HG02798 (cell line): ENCODE data around the gene CD96.
"Not testable (repeated sequence)": the region's sequence is repeated elsewhere in the genome, so short reads cannot be mapped to it uniquely, and the experiment has no call there.

ENCODE experiments used
- ATAC-seq: cut with Tn5 transposase; IDR thresholded peaks from one replicate; pipeline ENCODE4 v1.9.1; 2021; ENCODE audit warnings: mild to moderate bottlenecking; ENCODE audit not compliant: unreplicated experiment, poor library complexity

The CD96 gene

DNA sequence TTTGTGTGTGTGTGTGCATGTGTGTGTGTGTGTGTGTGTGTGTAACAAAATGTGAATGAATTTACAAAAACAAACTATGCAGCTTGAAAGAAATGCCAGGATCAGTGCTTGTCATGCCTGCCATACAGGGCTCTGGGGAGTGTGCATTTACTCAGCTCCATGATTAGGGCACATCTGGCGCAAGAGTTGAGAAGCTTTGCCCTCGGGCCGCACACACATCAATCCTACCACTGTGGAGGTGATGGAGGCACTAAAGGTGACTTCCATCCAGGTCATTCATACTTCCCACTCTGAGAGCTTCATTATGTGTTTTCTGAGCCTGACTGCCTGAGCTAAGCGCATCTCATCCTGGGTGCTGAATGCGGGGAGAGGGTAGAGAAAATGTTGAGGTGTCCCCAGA, 125.2 kb downstream of the CD96 start:
- ATAC-seq: no peak

DNA sequence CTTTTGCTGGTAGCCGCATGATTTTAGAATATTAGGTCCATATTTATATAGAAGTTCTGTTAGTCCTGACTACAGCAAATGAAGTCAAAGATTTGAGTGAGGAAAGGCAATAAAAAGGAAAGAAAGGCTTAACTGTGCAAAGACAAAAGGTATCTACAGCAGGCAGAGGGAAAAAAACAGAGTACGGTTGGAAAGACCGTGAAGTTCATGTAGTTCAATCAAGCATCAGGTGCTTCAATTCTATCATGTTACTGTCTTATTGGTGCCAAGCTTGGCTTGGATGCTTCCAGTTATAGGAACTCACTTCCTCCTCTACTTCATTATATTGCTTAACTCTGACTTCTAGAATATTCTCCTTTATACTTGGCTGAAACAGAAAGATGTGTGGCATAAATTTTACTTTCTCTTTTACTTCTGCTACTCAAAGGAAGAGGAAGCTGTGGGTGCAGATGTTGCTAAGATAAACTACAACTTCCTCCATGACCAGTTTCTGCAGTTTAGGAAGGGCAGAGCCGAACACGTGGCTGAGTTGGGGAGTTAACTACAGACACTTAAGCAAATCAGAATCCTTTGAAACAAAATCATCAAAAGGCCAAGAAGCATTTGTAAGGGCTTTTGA, 125.7 kb downstream of the CD96 start:
- ATAC-seq: peak; percentile 99

DNA sequence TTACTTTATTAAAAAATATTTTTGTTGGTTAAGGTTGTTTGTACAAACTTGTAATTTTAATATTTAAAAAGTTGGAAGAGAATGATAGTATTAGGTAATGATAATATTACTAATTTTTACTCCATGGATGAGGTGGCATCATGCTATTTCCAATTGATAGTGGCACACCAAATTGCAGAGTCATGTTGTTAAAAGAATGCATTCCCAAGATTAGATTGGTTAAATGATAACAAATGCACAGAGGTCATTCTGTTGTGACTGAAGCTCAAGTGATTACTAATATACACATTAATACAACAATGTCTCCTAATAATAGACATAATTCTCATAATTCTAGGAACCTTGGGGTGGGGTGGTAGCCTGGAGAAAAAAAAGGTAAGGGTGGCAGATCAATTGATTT, 126.3 kb downstream of the CD96 start:
- no peak for ATAC-seq

DNA sequence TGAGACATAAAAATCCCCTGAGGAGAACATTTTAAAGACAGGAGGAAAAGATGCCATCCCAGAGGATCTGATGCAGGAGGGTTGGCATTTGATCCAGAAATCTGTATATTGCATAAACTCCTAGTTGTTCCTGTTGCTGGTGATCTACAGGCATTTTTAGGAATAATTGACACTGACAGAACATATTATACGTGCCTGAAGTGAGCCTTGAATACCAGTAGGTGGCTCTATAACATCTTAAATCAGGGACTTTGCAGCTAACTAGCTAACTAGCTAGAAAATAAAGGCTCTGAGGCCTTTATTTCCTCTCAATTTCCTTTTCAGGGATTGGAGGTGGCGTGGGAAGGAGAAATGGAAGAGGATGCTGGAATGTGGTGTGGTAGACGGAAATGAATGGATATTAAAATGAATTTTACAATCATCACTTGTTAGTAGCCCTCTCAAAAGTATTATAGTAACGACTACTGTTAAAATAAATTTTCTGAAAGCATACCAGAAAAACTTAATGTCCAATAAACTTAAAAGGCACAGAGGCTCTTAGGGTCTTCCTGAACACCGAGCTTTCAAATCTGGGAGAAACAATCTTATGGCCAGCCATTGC, 127.0 kb downstream of the CD96 start:
- ATAC-seq: peak; percentile 51

DNA sequence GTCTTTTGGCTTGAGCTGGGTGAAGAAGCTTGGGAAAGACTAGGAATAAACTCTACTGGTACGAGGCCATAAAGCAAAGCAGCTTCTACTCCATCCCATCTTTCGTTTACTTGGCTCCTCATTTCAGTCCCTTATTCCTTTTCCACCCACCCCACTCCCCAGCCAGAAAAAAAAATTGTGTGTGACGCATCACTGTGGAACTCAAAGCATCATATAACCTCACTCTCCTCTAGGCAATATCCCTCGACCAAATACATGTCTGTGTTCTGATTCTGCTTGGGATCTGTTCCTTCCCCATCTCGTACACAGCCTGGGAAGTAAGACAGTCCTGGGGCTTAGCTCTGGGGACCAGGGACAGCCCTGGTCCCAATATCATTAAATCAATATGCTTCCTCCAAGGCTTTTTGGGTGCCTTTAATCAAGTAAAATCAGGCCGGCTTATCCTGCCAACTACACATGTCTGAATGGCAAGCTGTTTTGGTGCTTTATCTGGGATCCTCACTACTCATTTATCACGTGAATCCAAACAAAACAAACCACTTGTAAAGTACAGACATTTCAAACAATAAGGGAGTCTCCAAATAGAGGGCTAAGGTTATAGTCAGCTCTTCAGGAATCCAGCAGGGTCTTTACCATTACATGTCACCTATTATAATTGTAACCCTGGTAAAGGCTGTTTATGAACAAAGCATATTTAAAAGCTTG, 128.1 kb downstream of the CD96 start:
- ATAC-seq: no peak

DNA sequence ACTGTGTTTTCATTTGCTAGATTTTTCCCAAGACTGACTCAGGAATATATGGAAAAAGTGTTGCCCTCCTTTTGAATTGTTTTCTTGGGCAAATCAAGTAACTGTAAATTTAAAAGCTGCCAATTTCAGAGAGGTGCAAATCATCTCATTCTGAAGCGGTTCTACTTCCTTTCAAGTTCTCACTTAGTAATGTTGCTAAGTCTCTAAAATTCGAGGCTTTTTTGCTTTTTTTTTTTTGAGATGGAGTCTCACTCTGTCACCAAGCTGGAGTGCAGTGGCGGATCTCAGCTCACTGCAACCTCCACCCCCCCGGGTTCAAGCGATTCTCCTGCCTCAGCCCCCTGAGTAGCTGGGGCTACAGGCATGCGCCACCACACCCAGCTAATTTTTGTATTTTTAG, 130.5 kb downstream of the CD96 start:
- not testable (repeated sequence) for ATAC-seq

DNA sequence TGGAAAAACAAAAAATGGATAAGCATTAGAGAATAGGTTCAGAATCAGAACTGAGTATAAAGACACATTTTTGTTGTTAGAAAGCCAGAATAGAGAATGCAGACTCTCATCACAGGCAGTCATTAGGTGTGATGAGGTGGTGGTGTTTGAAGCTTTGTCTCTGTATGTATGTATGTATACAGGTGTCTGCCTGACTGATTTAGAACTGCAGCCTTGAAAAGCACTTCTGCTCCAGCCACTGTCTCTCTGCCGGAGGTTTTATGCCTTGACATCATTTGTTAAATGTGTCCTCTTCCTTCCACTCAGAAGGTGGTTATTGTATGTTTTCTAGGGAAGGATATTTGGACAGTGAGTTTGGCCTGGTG, 133.8 kb downstream of the CD96 start:
- no peak for ATAC-seq

DNA sequence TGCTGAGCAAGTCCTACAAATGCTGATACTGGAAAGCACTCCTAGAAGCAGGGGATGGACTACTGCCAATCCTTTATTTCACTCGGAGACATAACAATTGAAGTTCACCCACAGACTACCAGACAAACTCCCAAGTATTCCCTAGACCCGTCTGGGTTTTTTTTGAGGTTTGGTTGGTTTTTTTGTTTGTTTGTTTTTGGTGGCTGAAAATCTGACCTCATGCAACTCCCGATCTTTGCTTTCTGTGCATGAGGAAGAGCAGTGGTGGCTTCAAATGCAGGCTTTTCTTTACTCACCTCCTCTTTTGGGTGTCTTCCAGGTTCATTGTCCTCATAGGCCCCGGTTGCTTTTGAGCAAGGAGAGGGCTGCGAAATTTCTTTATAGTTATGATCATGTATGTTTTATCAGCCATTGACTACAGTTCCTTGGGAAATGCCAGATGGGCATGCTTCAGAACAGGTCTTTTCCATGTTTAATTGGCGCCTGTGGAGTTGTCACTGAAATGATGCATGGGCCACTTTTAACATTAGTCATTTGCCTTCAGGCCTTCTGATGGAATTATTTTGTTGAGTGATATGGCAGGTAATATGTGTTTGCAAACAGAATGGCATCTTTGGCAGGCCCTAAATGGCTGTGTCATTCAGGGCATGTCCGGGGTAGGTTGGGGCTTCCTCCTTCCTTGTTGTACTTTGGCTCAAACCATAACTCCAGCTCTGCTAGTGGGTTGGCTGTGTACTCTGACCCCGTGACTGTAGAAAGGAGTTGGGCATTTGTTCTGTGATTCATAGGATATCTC, 134.4 kb downstream of the CD96 start:
- no peak for ATAC-seq

DNA sequence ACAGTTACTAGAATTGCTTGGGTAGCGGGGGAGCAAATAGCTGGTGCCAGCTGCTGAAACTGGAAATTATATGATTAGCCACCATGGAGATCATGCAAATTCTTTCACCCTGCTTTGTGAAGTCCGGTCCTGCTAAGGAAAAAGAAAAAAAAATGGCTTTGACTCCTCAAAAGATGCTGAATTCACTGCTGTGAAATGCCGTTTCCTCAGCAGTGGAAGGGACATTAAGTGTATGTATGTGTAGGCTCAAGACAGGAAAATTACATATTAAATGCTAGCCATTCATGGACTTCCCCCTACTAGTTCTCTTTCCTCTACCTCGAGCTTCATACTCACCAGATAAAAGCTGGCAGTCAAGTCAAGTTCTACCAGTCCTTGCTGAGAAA, 135.0 kb downstream of the CD96 start:
- ATAC-seq: no peak

DNA sequence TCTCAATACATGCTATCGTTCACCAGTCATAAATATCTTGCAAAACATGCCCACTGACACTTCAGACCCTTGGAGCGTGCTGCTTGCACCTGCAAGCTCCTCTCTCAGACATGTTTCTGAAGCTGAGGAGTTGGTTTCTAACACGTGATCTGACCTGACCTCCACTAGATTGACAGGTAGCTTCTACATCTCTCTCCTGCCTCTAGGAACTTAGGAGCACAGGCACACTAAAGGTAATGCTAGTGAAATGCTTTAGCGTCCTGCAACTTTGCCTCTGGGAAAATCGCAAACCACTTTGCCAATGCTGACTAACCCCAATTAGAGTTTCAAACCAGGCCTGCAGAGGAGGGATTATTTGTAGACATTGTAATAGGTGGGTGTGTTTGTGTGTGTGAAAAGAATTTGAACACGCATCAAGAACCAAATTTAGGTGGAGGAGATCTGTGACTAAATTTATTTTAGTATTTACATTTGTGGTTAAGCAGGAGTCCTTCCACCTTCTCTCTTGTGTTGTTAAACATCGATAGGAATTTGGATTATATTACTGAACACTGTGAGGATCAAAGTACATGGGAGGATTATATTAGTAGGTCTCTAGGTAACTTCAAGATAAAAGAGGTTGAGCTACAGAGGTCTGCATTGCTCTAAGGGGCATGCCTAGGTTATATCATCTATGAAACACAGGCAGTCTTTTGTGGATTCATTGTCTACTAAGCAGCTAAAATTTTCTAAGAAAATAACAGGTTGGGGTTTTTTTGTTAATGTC, 139.8 kb downstream of the CD96 start:
- peak; percentile 65 for ATAC-seq

DNA sequence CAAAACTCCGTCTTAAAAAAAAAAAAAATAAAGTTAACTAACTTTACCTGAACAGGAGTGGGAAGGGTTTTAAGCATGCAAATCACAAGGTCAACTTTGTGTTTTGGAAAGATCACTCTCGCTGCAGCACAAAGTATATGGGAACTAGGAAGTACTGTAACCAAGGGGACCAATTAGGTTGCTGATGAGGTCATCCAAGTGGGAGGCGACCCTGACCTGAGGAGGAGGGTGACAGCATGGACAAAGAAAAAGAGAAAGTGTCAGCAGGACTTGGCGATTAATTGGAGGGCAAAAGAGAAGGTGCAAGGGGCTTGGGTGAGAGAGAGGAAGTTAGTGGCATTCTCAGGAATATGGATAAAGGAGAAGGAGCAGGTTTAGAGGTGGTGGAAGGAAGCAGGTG, 142.6 kb downstream of the CD96 start:
- ATAC-seq: no peak

DNA sequence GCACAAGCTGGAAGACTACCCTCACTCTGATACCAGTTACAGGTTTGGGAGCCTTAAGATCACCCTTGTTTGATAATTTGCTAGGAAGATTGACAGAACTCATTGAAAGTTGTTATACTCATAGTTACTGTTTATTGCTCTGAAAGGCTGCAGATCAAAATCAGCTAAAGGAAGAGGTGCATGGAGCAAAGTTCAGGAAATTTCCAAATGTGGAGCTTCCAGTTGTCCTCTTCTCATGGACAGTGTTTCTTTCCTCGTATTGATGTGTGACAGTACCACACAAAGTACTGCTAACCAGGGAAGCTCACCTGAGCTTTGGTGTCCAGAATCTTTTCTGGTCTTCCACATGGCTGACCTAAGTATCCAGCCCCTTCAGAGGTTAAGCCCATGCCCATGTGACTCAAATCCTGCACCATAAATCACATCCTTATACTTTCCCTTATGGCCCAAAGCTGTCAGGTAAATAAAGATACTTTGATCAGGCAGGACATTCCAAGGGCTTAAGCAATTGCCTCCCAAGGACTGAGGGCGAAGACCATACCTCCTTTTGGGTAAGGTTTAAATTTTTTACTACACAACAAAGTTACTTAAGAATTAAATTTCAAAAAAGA, 146.3 kb downstream of the CD96 start:
- no peak for ATAC-seq

DNA sequence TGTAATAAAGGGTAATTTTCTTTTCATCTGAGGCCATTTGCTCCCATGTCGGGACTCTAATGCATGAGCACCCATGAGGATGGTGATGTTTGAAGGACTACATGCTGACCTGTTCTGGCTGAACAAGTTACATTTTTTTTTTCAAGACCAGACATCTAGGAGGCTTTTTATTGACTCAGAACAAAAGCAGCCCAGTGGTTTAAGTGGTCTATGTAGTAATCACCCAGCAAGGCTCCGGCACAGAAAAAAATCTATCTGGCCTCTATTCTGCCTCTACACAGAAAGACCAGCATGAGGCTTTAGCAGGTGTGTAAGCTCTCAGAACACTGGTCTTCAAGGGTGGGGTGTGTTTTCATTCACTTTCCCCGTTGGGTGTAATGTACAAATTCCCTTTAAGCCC, 148.2 kb downstream of the CD96 start:
- peak; percentile 89 for ATAC-seq

DNA sequence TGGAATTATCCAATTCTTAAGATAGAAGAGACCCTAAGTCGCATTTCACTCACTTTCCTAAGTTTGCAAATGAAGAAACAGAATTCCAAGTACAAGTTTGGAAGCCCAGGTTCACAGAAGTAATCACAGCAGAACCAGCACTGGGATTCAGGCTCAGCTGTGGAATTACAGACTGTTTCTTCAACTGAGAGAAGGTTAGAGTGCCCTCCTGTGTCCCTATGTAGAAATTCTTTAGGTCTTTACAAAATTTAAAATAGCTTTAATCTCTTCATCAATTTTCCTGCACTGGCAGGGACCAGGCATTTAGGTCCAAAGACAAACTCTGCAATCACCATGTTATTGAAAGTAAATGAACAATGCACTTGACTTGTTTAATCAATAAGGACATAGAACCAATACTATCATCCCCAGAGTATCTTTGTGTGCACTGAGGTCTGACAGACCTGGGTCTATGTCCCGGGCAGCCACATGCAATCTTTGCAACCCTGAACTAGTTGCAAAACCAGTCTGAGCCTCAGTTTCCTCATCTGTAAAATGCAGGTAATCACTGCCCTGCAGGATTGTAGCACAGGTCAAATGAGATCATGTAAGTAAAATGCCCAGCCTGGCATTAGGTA, 149.4 kb downstream of the CD96 start:
- ATAC-seq: no peak

DNA sequence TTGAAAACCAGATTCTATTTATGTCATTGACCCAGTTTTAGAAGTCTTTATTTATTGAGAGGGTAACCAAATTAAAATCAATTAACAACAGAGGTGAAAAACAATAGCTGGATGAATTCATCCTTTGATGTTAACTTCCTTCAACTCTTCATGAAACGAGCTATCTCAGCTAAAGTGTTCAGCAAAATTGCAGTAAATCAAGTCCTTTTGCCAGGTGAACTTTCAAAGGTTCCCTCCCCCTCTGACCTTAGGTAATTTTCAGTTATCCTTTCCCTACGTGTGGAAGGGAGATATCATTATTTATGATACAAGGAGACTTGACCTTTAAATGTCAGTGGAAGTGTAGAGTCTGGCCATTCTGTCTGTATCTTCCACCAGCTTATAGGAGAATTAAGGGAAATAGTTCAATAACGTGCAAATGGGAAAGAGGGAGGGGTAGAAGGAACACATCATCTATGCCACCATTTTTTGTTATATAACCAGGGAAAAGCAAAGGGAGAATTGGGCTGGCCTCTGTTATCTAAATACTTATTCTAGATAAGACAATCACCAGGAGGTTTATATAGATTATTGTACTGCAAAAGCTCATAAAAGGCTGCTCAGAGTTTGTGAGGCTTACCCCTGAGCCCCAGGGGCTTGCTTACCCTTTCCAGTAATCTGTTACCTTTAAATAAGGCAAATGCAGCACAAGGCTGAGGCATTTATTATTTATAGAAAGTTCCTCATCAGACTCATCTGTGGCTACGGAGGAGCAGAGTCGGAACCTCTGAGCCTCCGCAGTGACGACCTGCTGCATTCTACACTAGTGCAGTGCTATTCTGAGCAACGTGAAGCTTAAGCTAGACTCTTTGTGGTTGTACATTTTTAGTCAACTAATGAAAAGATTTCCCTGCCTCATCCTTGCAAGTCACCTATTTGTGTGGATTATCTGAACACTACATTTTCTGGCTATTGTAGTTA, 150.9 kb downstream of the CD96 start:
- ATAC-seq: peak; percentile 43

DNA sequence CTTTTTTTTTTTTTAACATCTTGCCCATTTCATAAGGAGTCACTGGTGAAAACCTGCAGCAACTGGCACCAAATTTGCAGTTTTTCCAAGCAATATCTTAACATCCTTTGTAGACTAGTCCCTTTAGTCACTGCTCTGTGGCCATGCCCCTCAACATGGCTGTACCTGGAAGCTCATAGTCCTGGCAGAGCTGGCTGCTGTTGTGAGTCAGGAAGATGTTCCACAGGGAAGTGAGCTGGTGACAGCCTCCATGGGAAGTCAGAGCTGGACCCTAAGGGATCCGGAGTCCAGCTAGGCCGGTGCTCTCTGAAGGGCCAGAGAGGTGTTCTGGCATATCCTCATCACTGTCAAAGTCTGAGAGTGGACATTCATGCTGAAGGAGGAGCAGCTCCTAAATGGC, 152.5 kb downstream of the CD96 start:
- no peak for ATAC-seq

DNA sequence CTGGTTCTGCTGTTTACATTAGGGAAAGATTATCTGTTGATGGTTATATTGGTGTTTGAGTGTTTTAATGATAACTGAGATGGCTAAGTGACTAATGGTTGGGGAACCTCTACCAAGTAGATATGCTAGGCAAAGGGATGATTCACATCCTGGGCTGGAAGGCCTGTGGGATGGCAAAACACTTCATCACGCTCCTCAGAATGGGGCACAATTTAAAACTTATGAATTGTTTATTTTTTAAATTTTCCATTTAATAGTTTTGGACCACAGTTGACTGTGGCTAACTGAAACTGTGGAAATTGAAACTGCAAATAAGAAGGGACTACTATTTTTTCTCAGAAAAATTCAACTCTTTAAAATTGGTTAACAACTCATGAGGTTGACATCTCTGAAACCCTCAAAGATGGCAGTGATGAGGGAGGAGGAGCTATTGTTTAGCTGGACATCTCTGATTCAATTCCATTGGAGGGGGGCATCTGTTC, 153.7 kb downstream of the CD96 start:
- no peak for ATAC-seq

DNA sequence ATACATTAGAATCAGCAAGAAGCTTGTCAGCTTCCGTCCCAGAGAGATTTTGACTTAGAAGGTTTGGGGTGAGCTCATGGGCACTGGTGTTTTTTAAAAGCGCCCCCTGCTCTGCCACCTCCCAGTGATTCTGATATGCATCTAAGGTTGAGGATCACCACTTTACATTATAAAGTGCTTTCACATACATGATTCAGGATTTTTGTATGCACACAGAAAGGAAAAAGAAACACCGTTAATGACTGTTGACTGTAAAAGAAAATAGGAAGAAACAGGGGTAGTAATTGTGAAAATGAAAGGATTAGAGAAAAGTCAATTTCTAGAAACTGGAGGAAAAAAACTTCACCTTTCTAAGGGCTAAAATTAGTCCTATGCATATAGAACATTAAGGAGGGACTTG, 158.1 kb downstream of the CD96 start:
- ATAC-seq: peak; percentile 60
